ENCODE data around the gene NFRKB.

DNA sequence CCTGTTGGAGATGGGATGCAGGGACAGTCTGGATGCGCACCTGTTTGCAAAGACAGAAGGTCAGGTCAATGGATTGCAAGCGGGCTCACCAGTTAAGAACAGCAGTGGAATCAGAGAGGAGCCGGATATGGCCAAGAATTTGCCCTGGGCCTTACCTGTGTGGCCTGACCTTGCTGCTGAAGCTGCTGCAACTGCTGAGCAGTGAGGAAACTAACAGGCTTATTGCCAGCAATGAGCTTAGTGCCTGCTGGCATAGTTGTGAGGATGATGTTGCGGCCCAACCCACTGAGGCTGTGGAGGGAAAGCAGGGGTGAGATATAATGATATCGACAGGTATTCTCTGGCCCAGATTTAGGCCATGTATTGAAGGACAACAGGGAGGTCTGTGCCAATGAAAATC, 30.6 kb downstream of the NFRKB start:
- TF ChIP-seq, protein P1, sequence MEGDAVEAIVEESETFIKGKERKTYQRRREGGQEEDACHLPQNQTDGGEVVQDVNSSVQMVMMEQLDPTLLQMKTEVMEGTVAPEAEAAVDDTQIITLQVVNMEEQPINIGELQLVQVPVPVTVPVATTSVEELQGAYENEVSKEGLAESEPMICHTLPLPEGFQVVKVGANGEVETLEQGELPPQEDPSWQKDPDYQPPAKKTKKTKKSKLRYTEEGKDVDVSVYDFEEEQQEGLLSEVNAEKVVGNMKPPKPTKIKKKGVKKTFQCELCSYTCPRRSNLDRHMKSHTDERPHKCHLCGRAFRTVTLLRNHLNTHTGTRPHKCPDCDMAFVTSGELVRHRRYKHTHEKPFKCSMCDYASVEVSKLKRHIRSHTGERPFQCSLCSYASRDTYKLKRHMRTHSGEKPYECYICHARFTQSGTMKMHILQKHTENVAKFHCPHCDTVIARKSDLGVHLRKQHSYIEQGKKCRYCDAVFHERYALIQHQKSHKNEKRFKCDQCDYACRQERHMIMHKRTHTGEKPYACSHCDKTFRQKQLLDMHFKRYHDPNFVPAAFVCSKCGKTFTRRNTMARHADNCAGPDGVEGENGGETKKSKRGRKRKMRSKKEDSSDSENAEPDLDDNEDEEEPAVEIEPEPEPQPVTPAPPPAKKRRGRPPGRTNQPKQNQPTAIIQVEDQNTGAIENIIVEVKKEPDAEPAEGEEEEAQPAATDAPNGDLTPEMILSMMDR (IDR thresholded peaks at IDR 0.05; ENCODE audit: control extremely low read depth in 1 of 3, insufficient read depth in 1 of 3, low read depth in 1 of 3, low read length in 3 of 3): no peak
- TF ChIP-seq BRCA1 (IDR thresholded peaks at IDR 0.05; ENCODE audit: low read depth, low read length) (no peak), GABPA (IDR thresholded peaks at IDR 0.05; ENCODE audit: borderline replicate concordance, insufficient read depth, low read length) (no peak), RFX5 (IDR thresholded peaks at IDR 0.05; ENCODE audit: borderline replicate concordance, low read depth, low read length) (no peak), ZNF274 (IDR thresholded peaks at IDR 0.05; ENCODE audit: borderline replicate concordance, extremely low read depth, low read length) (no peak), POLR2AphosphoS5 (IDR thresholded peaks at IDR 0.05; ENCODE audit: low read depth, low read length) (no peak), YY1 (IDR thresholded peaks at IDR 0.05; ENCODE audit: low read depth, low read length) (no peak), CHD2 (IDR thresholded peaks at IDR 0.05; ENCODE audit: low read length) (no peak), EZH2 (IDR thresholded peaks at IDR 0.05; ENCODE audit: low read depth, low read length, severe bottlenecking) (no peak), KDM1A (IDR thresholded peaks at IDR 0.05; ENCODE audit: borderline replicate concordance, low read length) (no peak), SP1 (IDR thresholded peaks at IDR 0.05; ENCODE audit: low read depth, low read length) (no peak), SRF (IDR thresholded peaks at IDR 0.05; ENCODE audit: low read depth, low read length) (no peak)
